ENCODE data around the gene TAMALIN. TPM values are rescaled to one million over a fixed set of nuclear protein-coding genes. Genes with fewer than 3 reads are reported as not detected.

Gene TAMALIN
- total and polyA plus RNA-seq, 12 donors, result 1.8 to 44.9 (median 14.9) TPM

- Histone ChIP-seq H3K9me3 (replicated peaks in 1 of 3) (no peaks in the 10 kb centered on the region), H3K36me3 (replicated peaks in 1 of 2) (no peaks in the 10 kb centered on the region), H3K27ac (peak overlapping the region in 4 of 5 donors; percentile 34 to 91 (median 82)), H3K27me3 (no peaks in the 10 kb centered on the region), H3K4me3 (peak overlapping the region in 1 of 4 donors; percentile 21), H3K4me1 (replicated peaks in 1 of 2) (peaks cover 16 to 36% of the 10 kb centered on the region in 2 donors)
- DNase-seq, result peak in 3 of 7 donors; percentile 48 to 71 (median 50)
- intact Hi-C loops (cut with DNase I), result loop anchor here (5.0 kb wide), 1 partner anchor 57 kb away; no protein-coding TSS in a partner anchor
- TF ChIP-seq CTCF (IDR thresholded peaks at IDR 0.05) (no peak), POLR2A (IDR thresholded peaks at IDR 0.05) (no peak)
- 51 to 65% (median 62%) methylated on average over 15 of the region's 15 CpGs for whole genome bisulfite sequencing, 4 donors
Measured at GRCh38 chr12:52024845-52025230, 18.1 kb downstream of the TAMALIN start.

DNA sequence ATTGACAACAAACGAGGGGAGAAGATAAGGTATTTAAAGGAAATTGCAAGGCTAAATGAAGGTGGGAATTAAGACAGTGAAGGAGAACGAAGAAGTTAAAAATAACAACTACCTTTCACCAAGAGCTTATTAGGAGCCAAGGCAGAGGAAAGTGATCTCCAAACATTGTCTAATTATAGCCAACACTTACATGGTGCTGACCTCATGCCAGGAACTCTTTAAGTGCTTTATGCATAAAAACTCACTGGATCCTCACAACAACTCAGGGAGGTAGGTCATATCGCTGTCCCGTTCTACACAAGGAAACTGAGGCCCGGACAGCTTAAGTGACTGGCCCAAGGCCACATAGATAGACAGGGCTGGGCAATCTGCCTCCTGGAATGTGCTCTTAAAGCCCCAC lies 19.5 kb downstream of the TAMALIN start:
- H3K4me3 ChIP-seq, result no peak overlapping the region
- 26 to 40% (median 36%) methylated on average over 5 of the region's 5 CpGs for WGBS, 4 donors

GRCh38 chr12:52027085-52027843 lies 20.5 kb downstream of the TAMALIN start:
- peak overlapping the region in 1 of 5 donors; percentile 91 for H3K27ac ChIP-seq
- intact Hi-C loops (cut with DNase I), result loop anchor here (5.0 kb wide), 1 partner anchor 55 kb away; no protein-coding TSS in a partner anchor
- H3K4me3 ChIP-seq, result no peak overlapping the region
- peak in 2 of 7 donors; percentile 40 to 73 for DNase-seq
- H3K9me3 ChIP-seq (replicated peaks in 1 of 3), result no peaks in the 10 kb centered on the region
- H3K4me1 ChIP-seq (replicated peaks in 1 of 2), result peaks cover 16 to 40% of the 10 kb centered on the region in 2 donors
- H3K36me3 ChIP-seq (replicated peaks in 1 of 2), result no peaks in the 10 kb centered on the region
- 64 to 75% (median 70%) methylated on average over 3 to 12 of the region's 12 CpGs for WGBS, 4 donors
- no peaks in the 10 kb centered on the region for H3K27me3 ChIP-seq
- no peak for TF ChIP-seq POLR2A (IDR thresholded peaks at IDR 0.05)
- no peak for TF ChIP-seq CTCF (IDR thresholded peaks at IDR 0.05)

More for the DNA sequence above, 19.5 kb downstream of the TAMALIN start:
- no peaks in the 10 kb centered on the region for H3K27me3 ChIP-seq
- TF ChIP-seq POLR2A (IDR thresholded peaks at IDR 0.05) (no peak), CTCF (IDR thresholded peaks at IDR 0.05) (no peak)
- no peaks in the 10 kb centered on the region for H3K36me3 ChIP-seq (replicated peaks in 1 of 2)
- H3K27ac ChIP-seq, result peak overlapping the region in 4 of 5 donors; percentile 17 to 91 (median 82)
- H3K4me1 ChIP-seq (replicated peaks in 1 of 2), result peaks cover 16 to 36% of the 10 kb centered on the region in 2 donors
- H3K9me3 ChIP-seq (replicated peaks in 1 of 3), result no peaks in the 10 kb centered on the region
- no peak for DNase-seq
- intact Hi-C loops (cut with DNase I), result loop anchor here (5.0 kb wide), 1 partner anchor 56 kb away; no protein-coding TSS in a partner anchor

DNA sequence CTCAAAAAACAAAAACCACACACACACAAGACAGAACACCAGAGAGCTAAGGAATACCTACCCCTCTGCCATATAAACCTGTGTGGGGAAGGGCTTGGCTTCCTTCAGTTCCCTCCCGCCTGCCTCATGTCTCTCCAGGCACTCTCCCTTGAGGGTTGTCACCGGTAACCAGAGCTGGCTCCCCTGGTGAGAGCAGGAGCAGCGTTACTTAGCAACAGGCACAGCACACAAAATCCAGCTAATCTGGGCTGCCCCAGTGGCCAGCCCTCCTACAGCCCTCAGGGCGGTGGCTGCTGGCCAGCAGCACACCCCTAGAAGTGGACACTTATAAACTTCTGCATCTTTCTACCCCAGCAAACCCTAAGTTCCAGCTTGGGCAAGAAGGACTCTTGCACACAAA lies 22.9 kb downstream of the TAMALIN start:
- peaks cover 14 to 33% of the 10 kb centered on the region in 2 donors for H3K4me1 ChIP-seq (replicated peaks in 1 of 2)
- no peak overlapping the region for H3K4me3 ChIP-seq
- no peak overlapping the region for H3K27ac ChIP-seq
- H3K36me3 ChIP-seq (replicated peaks in 1 of 2), result no peaks in the 10 kb centered on the region
- peak in 1 of 7 donors; percentile 83 for DNase-seq
- H3K27me3 ChIP-seq, result no peaks in the 10 kb centered on the region
- H3K9me3 ChIP-seq (replicated peaks in 1 of 3), result no peaks in the 10 kb centered on the region
- intact Hi-C loops (cut with DNase I), result loop anchor here (5.0 kb wide), 1 partner anchor 53 kb away; no protein-coding TSS in a partner anchor
- WGBS, 4 donors, result 45 to 75% (median 59%) methylated on average over 3 to 4 of the region's 4 CpGs
- no peak for TF ChIP-seq POLR2A (IDR thresholded peaks at IDR 0.05)
- no peak for TF ChIP-seq CTCF (IDR thresholded peaks at IDR 0.05)

All from adrenal gland (tissue), 12 donors.